HEK293 (cell line): ENCODE measurements around the gene PKHD1.

Experiments used
- ZNF660 ChIP-seq: fragments of 450-650 bp; IDR thresholded peaks from 2 replicates; pipeline ENCODE4 v1.5.1; 2018; ENCODE audit warnings: missing biosample characterization, mild to moderate bottlenecking, missing genetic modification characterization
- TF ChIP-seq, protein P1 (sequence below): fragments of 450-650 bp; formaldehyde crosslinking; IDR thresholded peaks from 2 replicates; pipeline ENCODE4 v1.5.1; 2016; ENCODE audit warnings: missing biosample characterization, missing genetic modification characterization

DNA sequence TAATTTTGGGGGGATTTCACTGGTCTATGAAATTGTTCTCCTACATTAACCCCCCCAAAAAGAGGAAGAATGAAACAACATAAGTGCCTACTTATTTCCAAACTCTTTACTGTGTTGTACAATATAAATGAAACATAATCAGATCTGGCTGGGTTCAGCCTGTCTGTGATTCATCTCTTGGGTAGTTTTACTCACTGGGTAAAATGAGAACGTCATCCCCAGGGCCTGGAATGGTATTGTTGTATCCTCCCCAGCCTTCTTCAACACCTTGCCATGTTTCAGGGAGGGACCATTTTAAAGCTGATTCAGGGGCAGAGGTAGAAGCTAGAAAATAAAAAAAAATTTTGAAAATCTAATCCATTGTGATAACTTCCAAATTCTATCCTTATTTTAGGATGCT, 256.7 kb downstream of the PKHD1 start:
- TF ChIP-seq, protein P1, sequence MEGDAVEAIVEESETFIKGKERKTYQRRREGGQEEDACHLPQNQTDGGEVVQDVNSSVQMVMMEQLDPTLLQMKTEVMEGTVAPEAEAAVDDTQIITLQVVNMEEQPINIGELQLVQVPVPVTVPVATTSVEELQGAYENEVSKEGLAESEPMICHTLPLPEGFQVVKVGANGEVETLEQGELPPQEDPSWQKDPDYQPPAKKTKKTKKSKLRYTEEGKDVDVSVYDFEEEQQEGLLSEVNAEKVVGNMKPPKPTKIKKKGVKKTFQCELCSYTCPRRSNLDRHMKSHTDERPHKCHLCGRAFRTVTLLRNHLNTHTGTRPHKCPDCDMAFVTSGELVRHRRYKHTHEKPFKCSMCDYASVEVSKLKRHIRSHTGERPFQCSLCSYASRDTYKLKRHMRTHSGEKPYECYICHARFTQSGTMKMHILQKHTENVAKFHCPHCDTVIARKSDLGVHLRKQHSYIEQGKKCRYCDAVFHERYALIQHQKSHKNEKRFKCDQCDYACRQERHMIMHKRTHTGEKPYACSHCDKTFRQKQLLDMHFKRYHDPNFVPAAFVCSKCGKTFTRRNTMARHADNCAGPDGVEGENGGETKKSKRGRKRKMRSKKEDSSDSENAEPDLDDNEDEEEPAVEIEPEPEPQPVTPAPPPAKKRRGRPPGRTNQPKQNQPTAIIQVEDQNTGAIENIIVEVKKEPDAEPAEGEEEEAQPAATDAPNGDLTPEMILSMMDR (tag by site-specific recombination): no peak
- no peak for TF ChIP-seq ZNF660 (tag by site-specific recombination)
